Measurements from ENCODE around the gene MAP2K7.

MAP2K7 gene

GRCh38 chr19:7940841-7941240 is 37.2 kb downstream of the MAP2K7 start:
- no peak for TF ChIP-seq CTCF (IDR thresholded peaks at IDR 0.05; ENCODE audit: low read depth, low read length, missing control alignments)
- H3K36me3 ChIP-seq (replicated peaks) = peaks cover 35% of the 10 kb centered on the region
- no peak overlapping the region for H3K4me3 ChIP-seq (ENCODE audit: low read depth, low read length)
- H3K27me3 ChIP-seq (replicated peaks) = no peaks in the 10 kb centered on the region
- DNase-seq = no peak
- no peak overlapping the region for H3K27ac ChIP-seq
- in situ Hi-C loops (cut with HindIII; ENCODE audit: low pct_ligation_motif_present, low sequenced_read_pairs) = no loop called here

- no peak for TF ChIP-seq CTCF (IDR thresholded peaks at IDR 0.05; ENCODE audit: low read depth, low read length, missing control alignments)
- no peak for DNase-seq
- Histone ChIP-seq H3K27ac (no peak overlapping the region), H3K36me3 (replicated peaks) (peaks cover 23% of the 10 kb centered on the region), H3K4me3 (ENCODE audit: low read depth, low read length) (no peak overlapping the region), H3K27me3 (replicated peaks) (no peaks in the 10 kb centered on the region)
- in situ Hi-C loops (cut with HindIII; ENCODE audit: low pct_ligation_motif_present, low sequenced_read_pairs) = no loop called here
These were observed 38.4 kb downstream of the MAP2K7 start for GRCh38 chr19:7941895-7942596.

- in situ Hi-C loops (cut with HindIII; ENCODE audit: low pct_ligation_motif_present, low sequenced_read_pairs) = no loop called here
- no peak for DNase-seq
- H3K27ac ChIP-seq = peak overlapping the region; percentile 95
- H3K27me3 ChIP-seq (replicated peaks) = no peaks in the 10 kb centered on the region
- H3K36me3 ChIP-seq (replicated peaks) = peaks cover 17% of the 10 kb centered on the region
- peak overlapping the region; percentile 96 for H3K4me3 ChIP-seq (ENCODE audit: low read depth, low read length)
- no peak for TF ChIP-seq CTCF (IDR thresholded peaks at IDR 0.05; ENCODE audit: low read depth, low read length, missing control alignments)
These were observed 39.3 kb downstream of the MAP2K7 start for GRCh38 chr19:7942981-7943443.

GRCh38 chr19:7943444-7944176 is 39.9 kb downstream of the MAP2K7 start, which contains the start of gene TIMM44:
TIMM44 (minus strand) TSS chr19:7943666; CDS start chr19:7943651, 15 bp downstream.
- DNase-seq = peak; percentile 100

GRCh38 chr19:7944177-7944761 is 40.6 kb downstream of the MAP2K7 start:
- DNase-seq = peak; percentile 92
- H3K4me3 ChIP-seq (ENCODE audit: low read depth, low read length) = peak overlapping the region; percentile 96
- no peaks in the 10 kb centered on the region for H3K27me3 ChIP-seq (replicated peaks)
- TF ChIP-seq CTCF (IDR thresholded peaks at IDR 0.05; ENCODE audit: low read depth, low read length, missing control alignments) = peak; percentile 82
- in situ Hi-C loops (cut with HindIII; ENCODE audit: low pct_ligation_motif_present, low sequenced_read_pairs) = no loop called here
- peak overlapping the region; percentile 79 for H3K27ac ChIP-seq
- peaks cover 10% of the 10 kb centered on the region for H3K36me3 ChIP-seq (replicated peaks)

More at GRCh38 chr19:7943444-7944176, 39.9 kb downstream of the MAP2K7 start, which contains the start of gene TIMM44:
- Histone ChIP-seq H3K27ac (peak within 1 kb of the TSS; percentile 95), H3K27me3 (replicated peaks) (no peaks in the 10 kb centered on the region), H3K4me3 (ENCODE audit: low read depth, low read length) (peak within 1 kb of the TSS; percentile 96), H3K36me3 (replicated peaks) (peaks cover 11% of the 10 kb centered on the region)
- no peak for TF ChIP-seq CTCF (IDR thresholded peaks at IDR 0.05; ENCODE audit: low read depth, low read length, missing control alignments)
- in situ Hi-C loops (cut with HindIII; ENCODE audit: low pct_ligation_motif_present, low sequenced_read_pairs) = no loop called here

Data from brain microvascular endothelial cell (primary cell).